ENCODE data around the gene PGF. TPM values are rescaled to one million over a fixed set of nuclear protein-coding genes. Genes with fewer than 3 reads are reported as not detected.

The PGF gene
- polyA plus RNA-seq, 4 donors: 1.6 to 14.0 (median 6.9) TPM

DNA sequence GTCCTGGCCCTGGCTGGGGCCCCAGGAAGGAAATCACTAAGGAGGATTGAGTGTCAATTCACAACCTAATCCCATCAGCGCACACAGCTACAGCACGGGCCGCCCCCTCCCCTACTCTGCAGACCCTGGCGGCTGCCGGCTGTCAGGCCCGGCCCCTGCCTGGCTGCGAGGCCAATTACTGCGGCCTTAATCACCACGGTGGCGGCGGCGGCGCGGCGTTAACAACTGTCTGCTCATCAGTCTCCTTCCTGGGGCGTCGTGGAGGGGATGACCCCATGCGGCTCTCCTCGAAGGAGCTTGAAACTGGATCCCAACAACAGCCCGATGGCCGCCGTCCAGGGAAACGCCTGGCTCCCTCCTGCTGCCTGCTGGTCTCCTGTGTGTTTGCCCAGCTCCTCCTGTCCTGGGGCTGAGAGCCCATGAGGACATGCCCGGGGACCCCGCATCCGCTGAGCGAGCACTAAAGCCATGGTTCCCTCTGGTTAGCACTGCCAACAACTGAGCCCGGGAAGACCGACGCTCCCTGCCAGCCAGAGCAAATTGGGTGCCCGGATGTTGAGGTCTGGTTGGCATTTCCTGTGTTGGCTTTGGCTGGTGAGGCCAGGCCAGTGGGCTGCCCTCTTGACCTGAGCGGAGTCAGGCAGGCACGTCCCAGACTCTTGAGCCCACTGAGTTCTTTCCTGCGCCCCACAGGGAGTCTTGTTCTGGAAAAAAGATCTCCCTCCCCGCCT is 25.5 kb upstream of the PGF start:
- no peaks in the 10 kb centered on the region for H3K27me3 ChIP-seq (ENCODE audit: control insufficient read depth in 3 of 3, insufficient read depth in 3 of 3, low read length in 3 of 3)
- no peaks in the 10 kb centered on the region for H3K36me3 ChIP-seq (ENCODE audit: control insufficient read depth in 3 of 3, insufficient read depth in 2 of 3, low read depth in 1 of 3, low read length in 3 of 3)
- no peak overlapping the region for H3K27ac ChIP-seq (ENCODE audit: low read depth in 1 of 3, low read length in 2 of 3)
- FAIRE-seq (no peak), DNase-seq (no peak)
- H3K4me3 ChIP-seq (ENCODE audit: low read depth in 1 of 3, low read length in 3 of 3): no peak overlapping the region
- H3K9me3 ChIP-seq (ENCODE audit: control insufficient read depth in 2 of 2, insufficient read depth in 1 of 2, low read depth in 1 of 2, low read length in 1 of 2): no peaks in the 10 kb centered on the region
- 61 to 87% (median 84%) methylated on average over 34 to 35 of the region's 35 CpGs for WGBS, 3 donors
- no peaks in the 10 kb centered on the region for H3K4me1 ChIP-seq (ENCODE audit: control insufficient read depth in 3 of 3, insufficient read depth in 2 of 3, low read depth in 1 of 3, low read length in 2 of 3)

DNA sequence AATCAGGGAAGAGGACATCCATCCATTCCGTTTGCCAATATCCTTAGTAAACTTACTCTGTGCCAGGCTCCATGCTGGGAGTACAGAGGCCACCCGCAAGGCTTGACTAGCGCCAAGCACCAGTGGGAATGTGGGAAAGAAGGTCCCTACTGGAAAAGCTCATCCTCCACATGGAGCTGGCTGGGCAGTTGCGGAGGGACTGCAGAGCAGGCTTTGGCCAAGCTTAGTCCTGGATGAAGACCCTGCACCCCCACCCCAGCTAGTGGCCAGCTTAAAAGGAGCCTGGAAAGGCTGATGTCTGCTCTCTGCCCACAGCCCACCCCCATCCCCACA is 25.0 kb upstream of the PGF start:
- Histone ChIP-seq H3K27ac (ENCODE audit: low read depth in 1 of 3, low read length in 2 of 3) (no peak overlapping the region), H3K4me3 (ENCODE audit: low read depth in 1 of 3, low read length in 3 of 3) (no peak overlapping the region), H3K4me1 (ENCODE audit: control insufficient read depth in 3 of 3, insufficient read depth in 2 of 3, low read depth in 1 of 3, low read length in 2 of 3) (no peaks in the 10 kb centered on the region), H3K9me3 (ENCODE audit: control insufficient read depth in 2 of 2, insufficient read depth in 1 of 2, low read depth in 1 of 2, low read length in 1 of 2) (no peaks in the 10 kb centered on the region), H3K27me3 (ENCODE audit: control insufficient read depth in 3 of 3, insufficient read depth in 3 of 3, low read length in 3 of 3) (no peaks in the 10 kb centered on the region), H3K36me3 (ENCODE audit: control insufficient read depth in 3 of 3, insufficient read depth in 2 of 3, low read depth in 1 of 3, low read length in 3 of 3) (no peaks in the 10 kb centered on the region)
- DNase-seq (no peak), FAIRE-seq (no peak)
- WGBS, 3 donors: 81 to 89% (median 88%) methylated on average over 4 of the region's 4 CpGs

- Histone ChIP-seq H3K27ac (ENCODE audit: low read depth in 1 of 3, low read length in 2 of 3) (no peak overlapping the region), H3K4me3 (ENCODE audit: low read depth in 1 of 3, low read length in 3 of 3) (no peak overlapping the region), H3K4me1 (ENCODE audit: control insufficient read depth in 3 of 3, insufficient read depth in 2 of 3, low read depth in 1 of 3, low read length in 2 of 3) (peaks cover 0 to 2% (median 0%) of the 10 kb centered on the region in 3 donors), H3K9me3 (ENCODE audit: control insufficient read depth in 2 of 2, insufficient read depth in 1 of 2, low read depth in 1 of 2, low read length in 1 of 2) (no peaks in the 10 kb centered on the region), H3K36me3 (ENCODE audit: control insufficient read depth in 3 of 3, insufficient read depth in 2 of 3, low read depth in 1 of 3, low read length in 3 of 3) (no peaks in the 10 kb centered on the region), H3K27me3 (ENCODE audit: control insufficient read depth in 3 of 3, insufficient read depth in 3 of 3, low read length in 3 of 3) (no peaks in the 10 kb centered on the region)
- DNase-seq (no peak), FAIRE-seq (no peak)
- WGBS, 3 donors: 74 to 79% (median 77%) methylated on average over 23 of the region's 23 CpGs
Observed at GRCh38 chr14:74979442-74980397, 24.3 kb upstream of the PGF start.

- no peaks in the 10 kb centered on the region for H3K27me3 ChIP-seq (ENCODE audit: control insufficient read depth in 3 of 3, insufficient read depth in 3 of 3, low read length in 3 of 3)
- no peak for FAIRE-seq
- 76 to 85% (median 84%) methylated on average over 4 of the region's 4 CpGs for WGBS, 3 donors
- H3K4me3 ChIP-seq (ENCODE audit: low read depth in 1 of 3, low read length in 3 of 3): no peak overlapping the region
- H3K4me1 ChIP-seq (ENCODE audit: control insufficient read depth in 3 of 3, insufficient read depth in 2 of 3, low read depth in 1 of 3, low read length in 2 of 3): peaks cover 0 to 8% (median 2%) of the 10 kb centered on the region in 3 donors
- H3K36me3 ChIP-seq (ENCODE audit: control insufficient read depth in 3 of 3, insufficient read depth in 2 of 3, low read depth in 1 of 3, low read length in 3 of 3): no peaks in the 10 kb centered on the region
- H3K27ac ChIP-seq (ENCODE audit: low read depth in 1 of 3, low read length in 2 of 3): no peak overlapping the region
- no peaks in the 10 kb centered on the region for H3K9me3 ChIP-seq (ENCODE audit: control insufficient read depth in 2 of 2, insufficient read depth in 1 of 2, low read depth in 1 of 2, low read length in 1 of 2)
- DNase-seq: no peak
Observed at GRCh38 chr14:74979029-74979428, 23.6 kb upstream of the PGF start.

DNA sequence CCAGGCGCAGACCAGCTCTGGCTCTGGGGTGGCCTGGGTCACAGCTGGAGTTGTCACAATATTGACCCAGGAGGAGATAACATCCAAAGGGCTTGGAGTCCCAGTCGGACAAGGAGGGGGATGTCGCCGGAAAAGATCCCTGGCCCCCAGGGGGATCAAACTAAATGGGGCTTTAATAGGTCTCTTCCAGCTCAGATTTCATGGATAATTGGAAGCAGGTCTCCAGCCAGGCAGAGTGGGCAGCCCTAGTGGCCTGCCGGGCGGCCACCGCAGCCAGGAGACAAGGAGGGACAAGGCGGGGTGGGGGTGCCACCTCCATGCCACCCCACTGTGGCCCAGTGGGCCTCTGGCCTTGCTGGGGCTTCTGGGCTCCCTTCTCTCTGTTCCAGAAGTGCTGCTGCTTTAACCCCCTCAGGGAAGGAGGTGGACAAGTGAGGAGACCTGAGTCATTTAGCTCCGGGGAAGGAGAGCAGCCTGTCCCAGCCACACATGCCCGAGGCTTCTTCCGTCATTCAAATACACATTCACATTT is 23.1 kb upstream of the PGF start:
- 86 to 92% (median 86%) methylated on average over 11 of the region's 11 CpGs for WGBS, 3 donors
- Histone ChIP-seq H3K27me3 (ENCODE audit: control insufficient read depth in 3 of 3, insufficient read depth in 3 of 3, low read length in 3 of 3) (no peaks in the 10 kb centered on the region), H3K36me3 (ENCODE audit: control insufficient read depth in 3 of 3, insufficient read depth in 2 of 3, low read depth in 1 of 3, low read length in 3 of 3) (no peaks in the 10 kb centered on the region), H3K9me3 (ENCODE audit: control insufficient read depth in 2 of 2, insufficient read depth in 1 of 2, low read depth in 1 of 2, low read length in 1 of 2) (no peaks in the 10 kb centered on the region), H3K4me1 (ENCODE audit: control insufficient read depth in 3 of 3, insufficient read depth in 2 of 3, low read depth in 1 of 3, low read length in 2 of 3) (peaks cover 0 to 13% (median 5%) of the 10 kb centered on the region in 3 donors), H3K4me3 (ENCODE audit: low read depth in 1 of 3, low read length in 3 of 3) (no peak overlapping the region), H3K27ac (ENCODE audit: low read depth in 1 of 3, low read length in 2 of 3) (no peak overlapping the region)
- FAIRE-seq: no peak
- no peak for DNase-seq

GRCh38 chr14:74977901-74978385 is 22.5 kb upstream of the PGF start:
- H3K27me3 ChIP-seq (ENCODE audit: control insufficient read depth in 3 of 3, insufficient read depth in 3 of 3, low read length in 3 of 3): no peaks in the 10 kb centered on the region
- 62 to 69% (median 67%) methylated on average over 6 of the region's 6 CpGs for WGBS, 3 donors
- peaks cover 0 to 14% (median 5%) of the 10 kb centered on the region in 3 donors for H3K4me1 ChIP-seq (ENCODE audit: control insufficient read depth in 3 of 3, insufficient read depth in 2 of 3, low read depth in 1 of 3, low read length in 2 of 3)
- FAIRE-seq (no peak), DNase-seq (no peak)
- no peak overlapping the region for H3K4me3 ChIP-seq (ENCODE audit: low read depth in 1 of 3, low read length in 3 of 3)
- no peaks in the 10 kb centered on the region for H3K36me3 ChIP-seq (ENCODE audit: control insufficient read depth in 3 of 3, insufficient read depth in 2 of 3, low read depth in 1 of 3, low read length in 3 of 3)
- H3K27ac ChIP-seq (ENCODE audit: low read depth in 1 of 3, low read length in 2 of 3): no peak overlapping the region
- no peaks in the 10 kb centered on the region for H3K9me3 ChIP-seq (ENCODE audit: control insufficient read depth in 2 of 2, insufficient read depth in 1 of 2, low read depth in 1 of 2, low read length in 1 of 2)

- no peak overlapping the region for H3K4me3 ChIP-seq (ENCODE audit: low read depth in 1 of 3, low read length in 3 of 3)
- no peak overlapping the region for H3K27ac ChIP-seq (ENCODE audit: low read depth in 1 of 3, low read length in 2 of 3)
- 85 to 91% (median 88%) methylated on average over 12 of the region's 12 CpGs for WGBS, 3 donors
- DNase-seq (no peak), FAIRE-seq (no peak)
- H3K36me3 ChIP-seq (ENCODE audit: control insufficient read depth in 3 of 3, insufficient read depth in 2 of 3, low read depth in 1 of 3, low read length in 3 of 3): no peaks in the 10 kb centered on the region
- no peaks in the 10 kb centered on the region for H3K27me3 ChIP-seq (ENCODE audit: control insufficient read depth in 3 of 3, insufficient read depth in 3 of 3, low read length in 3 of 3)
- peaks cover 0 to 14% (median 5%) of the 10 kb centered on the region in 3 donors for H3K4me1 ChIP-seq (ENCODE audit: control insufficient read depth in 3 of 3, insufficient read depth in 2 of 3, low read depth in 1 of 3, low read length in 2 of 3)
- no peaks in the 10 kb centered on the region for H3K9me3 ChIP-seq (ENCODE audit: control insufficient read depth in 2 of 2, insufficient read depth in 1 of 2, low read depth in 1 of 2, low read length in 1 of 2)
Observed at GRCh38 chr14:74977164-74977900, 21.9 kb upstream of the PGF start.

Measured in small intestine (tissue), 7 donors.